ENCODE data around the gene PRKCD.
A peak's percentile ranks its signal among the peaks of the same experiment; 100 is the strongest.

PRKCD gene

DNA sequence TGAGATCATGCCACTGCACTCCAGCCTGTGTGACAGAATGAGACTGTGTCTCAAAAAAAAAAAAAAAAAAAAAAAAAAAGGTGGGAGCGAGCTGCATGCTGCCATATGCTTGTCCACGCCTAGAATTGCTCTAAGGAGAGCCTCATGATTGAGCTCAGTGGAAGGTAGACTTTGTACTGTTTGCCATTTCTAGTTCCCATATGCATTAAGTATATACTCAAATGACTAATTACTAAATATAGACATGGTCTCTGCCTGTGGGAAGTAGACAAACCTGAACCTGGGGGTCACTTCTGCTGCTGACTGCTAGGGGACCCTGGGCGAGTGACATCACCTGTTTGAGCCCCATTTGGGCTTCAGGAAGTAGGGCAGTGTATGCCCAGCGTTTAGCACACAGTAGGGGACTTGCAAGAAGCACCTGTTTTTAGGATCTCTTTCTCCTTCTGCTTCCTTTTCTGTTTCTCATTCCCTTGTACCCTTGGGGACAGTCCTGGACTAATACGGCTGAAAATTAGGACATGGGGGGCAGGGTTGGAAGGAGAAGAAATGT, 27.2 kb downstream of the PRKCD start:
- TF ChIP-seq, protein P1, sequence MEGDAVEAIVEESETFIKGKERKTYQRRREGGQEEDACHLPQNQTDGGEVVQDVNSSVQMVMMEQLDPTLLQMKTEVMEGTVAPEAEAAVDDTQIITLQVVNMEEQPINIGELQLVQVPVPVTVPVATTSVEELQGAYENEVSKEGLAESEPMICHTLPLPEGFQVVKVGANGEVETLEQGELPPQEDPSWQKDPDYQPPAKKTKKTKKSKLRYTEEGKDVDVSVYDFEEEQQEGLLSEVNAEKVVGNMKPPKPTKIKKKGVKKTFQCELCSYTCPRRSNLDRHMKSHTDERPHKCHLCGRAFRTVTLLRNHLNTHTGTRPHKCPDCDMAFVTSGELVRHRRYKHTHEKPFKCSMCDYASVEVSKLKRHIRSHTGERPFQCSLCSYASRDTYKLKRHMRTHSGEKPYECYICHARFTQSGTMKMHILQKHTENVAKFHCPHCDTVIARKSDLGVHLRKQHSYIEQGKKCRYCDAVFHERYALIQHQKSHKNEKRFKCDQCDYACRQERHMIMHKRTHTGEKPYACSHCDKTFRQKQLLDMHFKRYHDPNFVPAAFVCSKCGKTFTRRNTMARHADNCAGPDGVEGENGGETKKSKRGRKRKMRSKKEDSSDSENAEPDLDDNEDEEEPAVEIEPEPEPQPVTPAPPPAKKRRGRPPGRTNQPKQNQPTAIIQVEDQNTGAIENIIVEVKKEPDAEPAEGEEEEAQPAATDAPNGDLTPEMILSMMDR (IDR thresholded peaks at IDR 0.05; ENCODE audit: extremely low read depth, missing control alignments): no peak

GRCh38 chr3:53188720-53189119, 27.7 kb downstream of the PRKCD start:
- DNase-seq (ENCODE audit: low spot score): no peak
- TF ChIP-seq, protein P1 (IDR thresholded peaks at IDR 0.05; ENCODE audit: extremely low read depth, missing control alignments): no peak

More for the DNA sequence above, 27.2 kb downstream of the PRKCD start:
- no peak for DNase-seq (ENCODE audit: low spot score)

GRCh38 chr3:53189276-53189675, 28.3 kb downstream of the PRKCD start:
- TF ChIP-seq, protein P1 (IDR thresholded peaks at IDR 0.05; ENCODE audit: extremely low read depth, missing control alignments): no peak
- DNase-seq (ENCODE audit: low spot score): no peak

GRCh38 chr3:53190659-53191058, 29.6 kb downstream of the PRKCD start:
- peak; percentile 74 for DNase-seq (ENCODE audit: low spot score)
- TF ChIP-seq, protein P1 (IDR thresholded peaks at IDR 0.05; ENCODE audit: extremely low read depth, missing control alignments): no peak

DNA sequence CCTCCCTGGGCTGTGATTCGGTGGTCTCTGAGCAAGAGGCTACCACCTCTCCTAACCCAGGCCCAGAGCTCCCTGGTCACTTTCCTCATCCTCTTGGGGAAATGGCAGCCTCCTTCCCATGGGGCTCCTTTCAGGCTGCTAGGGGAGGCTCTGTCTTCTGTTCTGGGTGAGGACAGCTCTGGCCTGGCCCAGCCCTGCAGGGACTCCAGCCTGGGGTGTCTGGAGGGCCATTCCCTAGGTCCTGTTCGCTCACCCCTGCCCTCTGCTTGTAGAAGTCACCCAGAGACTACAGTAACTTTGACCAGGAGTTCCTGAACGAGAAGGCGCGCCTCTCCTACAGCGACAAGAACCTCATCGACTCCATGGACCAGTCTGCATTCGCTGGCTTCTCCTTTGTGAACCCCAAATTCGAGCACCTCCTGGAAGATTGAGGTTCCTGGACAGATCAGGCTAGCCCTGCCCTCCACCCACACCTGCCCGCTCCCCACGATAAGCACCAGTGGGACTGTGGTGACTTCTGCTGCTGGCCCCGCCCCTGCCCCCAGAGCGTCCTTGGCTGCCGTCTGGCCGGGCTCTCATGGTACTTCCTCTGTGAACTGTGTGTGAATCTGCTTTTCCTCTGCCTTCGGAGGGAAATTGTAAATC, 30.9 kb downstream of the PRKCD start:
- TF ChIP-seq, protein P1 (IDR thresholded peaks at IDR 0.05; ENCODE audit: extremely low read depth, missing control alignments): no peak
- no peak for DNase-seq (ENCODE audit: low spot score)

DNA sequence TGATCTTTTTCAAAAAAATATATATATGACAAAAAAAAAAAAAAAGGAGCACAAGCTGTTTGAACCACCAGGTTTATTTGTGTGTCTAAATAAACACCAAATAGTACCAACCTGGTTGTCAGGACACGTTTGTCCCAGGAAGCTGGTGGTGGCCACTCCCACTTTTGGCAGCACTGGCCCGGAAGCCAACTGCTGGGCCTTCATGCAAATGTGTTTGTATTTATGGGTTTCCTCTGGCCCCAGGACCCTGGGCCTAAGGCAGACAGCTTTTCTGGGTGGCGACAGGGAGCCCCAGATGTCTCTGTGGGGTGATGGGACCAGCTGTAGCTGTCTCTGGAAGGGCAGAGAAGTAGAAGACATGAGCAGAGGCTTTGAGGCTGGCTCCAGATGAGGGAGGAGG, 31.6 kb downstream of the PRKCD start:
- TF ChIP-seq, protein P1 (IDR thresholded peaks at IDR 0.05; ENCODE audit: extremely low read depth, missing control alignments): no peak
- DNase-seq (ENCODE audit: low spot score): peak; percentile 47

GRCh38 chr3:53193466-53194209, 32.6 kb downstream of the PRKCD start:
- no peak for DNase-seq (ENCODE audit: low spot score)
- TF ChIP-seq, protein P1 (IDR thresholded peaks at IDR 0.05; ENCODE audit: extremely low read depth, missing control alignments): no peak

All from GM20000 (cell line).